ENCODE results near the gene ZBTB20.

Gene ZBTB20

GRCh38 chr3:114351123-114351821 is 795.8 kb downstream of the ZBTB20 start:
- DNase-seq, result no peak

- DNase-seq, result no peak
These were observed 796.4 kb downstream of the ZBTB20 start for GRCh38 chr3:114350690-114351089.

DNA sequence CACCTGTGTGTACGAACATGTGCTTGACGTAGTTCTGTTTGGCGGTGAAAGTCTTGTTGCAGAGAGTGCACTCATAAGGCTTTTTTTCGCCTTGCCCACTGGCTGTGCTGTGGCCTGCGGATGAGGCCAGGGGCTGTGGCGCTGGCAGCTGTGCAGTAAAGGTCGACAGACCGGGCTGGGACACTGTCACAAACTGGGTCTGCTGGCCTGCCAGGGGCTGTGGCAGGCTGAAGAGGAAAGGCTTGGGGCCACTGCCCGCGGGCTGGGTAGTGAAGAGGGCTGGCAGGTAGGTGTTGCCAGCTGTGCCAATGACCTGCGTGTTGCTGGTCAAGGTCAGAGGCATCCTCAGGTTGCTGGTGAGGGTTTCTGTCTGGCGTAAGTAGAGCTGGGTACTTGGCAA is 796.8 kb downstream of the ZBTB20 start:
- no peak for DNase-seq

GRCh38 chr3:114344492-114344891 is 802.6 kb downstream of the ZBTB20 start:
- DNase-seq, result no peak

DNA sequence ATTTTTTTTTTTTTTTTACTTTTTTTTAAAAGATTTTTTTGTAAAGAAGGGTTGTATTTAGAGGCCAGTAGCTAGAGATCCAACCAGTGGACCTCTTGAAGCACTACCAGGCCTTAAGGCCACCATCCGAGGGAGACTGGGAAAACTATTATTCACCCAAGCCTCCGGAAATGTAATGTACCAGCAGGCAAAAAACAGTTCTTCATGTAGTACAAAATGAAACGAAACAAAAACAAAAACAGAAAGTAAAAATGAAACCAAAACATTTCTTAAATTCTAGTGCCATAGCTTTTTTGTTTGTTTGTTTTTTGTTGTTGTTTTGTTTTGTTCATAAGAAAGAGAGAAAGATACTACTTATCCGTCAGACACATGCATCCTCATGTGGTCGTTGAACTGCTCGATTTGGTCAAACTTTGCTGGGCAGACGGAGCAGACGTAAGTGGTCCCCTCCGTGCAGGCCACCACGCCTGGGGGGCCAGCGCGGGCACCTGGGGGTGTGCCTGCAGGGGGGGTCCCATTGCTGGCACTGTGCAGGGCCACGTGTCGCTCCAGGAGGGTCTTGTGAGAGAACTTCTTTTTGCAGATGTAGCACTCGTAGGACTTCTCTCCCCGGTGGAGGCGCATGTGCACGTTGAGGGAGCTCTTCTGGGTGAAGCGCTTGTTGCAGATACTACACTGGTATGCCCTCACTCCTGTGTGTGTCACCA is 808.3 kb downstream of the ZBTB20 start:
- no peak for DNase-seq

DNA sequence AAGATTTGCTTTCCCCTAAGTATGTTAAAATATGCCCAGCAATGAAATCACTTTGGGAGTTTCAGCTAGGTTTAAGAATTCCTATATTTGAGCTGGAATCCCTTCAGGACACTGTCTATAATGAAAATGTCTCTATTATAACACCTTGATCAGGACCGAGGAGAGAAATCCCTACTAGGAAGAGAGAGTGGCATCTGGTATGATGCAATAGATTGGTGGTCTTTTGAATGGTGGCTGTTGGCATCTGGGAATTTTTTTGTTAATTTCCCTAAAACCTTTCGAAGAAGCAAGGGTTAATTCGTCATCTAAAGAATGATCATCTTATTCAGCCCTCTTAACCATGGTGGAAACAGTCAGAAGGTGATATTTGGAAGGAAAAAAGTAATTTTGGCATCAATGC is 810.2 kb downstream of the ZBTB20 start:
- no peak for DNase-seq

- DNase-seq, result no peak
These were observed 810.9 kb downstream of the ZBTB20 start for GRCh38 chr3:114336122-114336697.

- DNase-seq, result no peak
These were observed 813.2 kb downstream of the ZBTB20 start for GRCh38 chr3:114333923-114334240.

DNA sequence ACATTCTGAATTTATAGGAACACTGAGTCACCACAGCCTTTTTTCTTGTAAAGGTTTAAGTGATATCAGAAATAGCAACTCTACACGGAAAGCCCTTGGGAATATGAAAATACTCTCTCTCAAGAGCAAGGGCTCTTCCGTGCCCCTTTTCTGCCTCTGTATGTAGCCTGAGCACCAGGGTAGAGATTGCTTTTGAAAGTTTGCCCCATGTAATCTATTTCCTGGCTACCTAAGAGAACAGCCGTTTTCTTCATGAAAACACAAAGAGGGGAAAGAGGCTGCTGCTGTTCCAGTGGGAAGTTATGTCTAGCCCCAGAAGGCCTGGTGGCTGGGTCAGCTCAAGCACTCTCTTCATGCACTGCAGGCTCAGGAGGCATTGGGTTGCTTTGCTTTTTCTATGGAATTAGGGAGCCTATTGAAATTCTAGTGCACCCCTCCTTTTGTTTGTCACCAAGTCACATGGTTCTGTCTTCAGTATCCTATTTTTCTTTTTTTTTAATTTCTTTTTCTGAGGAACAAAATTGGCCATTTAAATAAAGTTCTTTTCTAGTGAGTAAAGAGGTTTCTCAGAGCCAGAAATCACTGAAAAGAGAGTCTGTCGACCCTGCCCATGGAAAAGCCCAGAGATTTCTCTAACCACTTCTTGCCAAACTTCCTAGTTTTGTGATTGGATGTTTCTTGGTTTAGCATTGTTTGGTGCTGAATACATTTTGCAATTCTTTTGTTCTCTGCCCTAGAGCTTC is 813.7 kb downstream of the ZBTB20 start:
- no peak for DNase-seq

- no peak for DNase-seq
These were observed 814.5 kb downstream of the ZBTB20 start for GRCh38 chr3:114332342-114333179.

DNA sequence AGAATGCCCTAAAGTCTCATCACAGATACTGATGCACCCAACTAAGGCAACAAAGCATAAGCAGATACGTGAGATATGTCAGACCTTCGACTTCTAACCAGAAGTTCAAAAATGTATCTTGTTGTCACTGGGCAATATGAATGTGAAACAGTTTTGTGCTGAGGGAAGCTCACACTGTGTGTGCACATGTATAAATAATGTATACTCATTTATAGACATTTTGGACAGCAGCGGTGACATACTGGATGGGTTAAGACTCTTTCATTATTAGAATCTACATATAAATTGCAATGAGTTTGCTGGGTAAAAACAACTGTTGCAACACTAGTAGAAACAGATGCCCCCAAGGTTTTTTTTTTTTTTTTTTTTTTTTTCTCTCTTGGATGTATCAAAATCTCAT is 815.4 kb downstream of the ZBTB20 start:
- DNase-seq, result no peak

GRCh38 chr3:114331007-114331406 is 816.1 kb downstream of the ZBTB20 start:
- no peak for DNase-seq

DNA sequence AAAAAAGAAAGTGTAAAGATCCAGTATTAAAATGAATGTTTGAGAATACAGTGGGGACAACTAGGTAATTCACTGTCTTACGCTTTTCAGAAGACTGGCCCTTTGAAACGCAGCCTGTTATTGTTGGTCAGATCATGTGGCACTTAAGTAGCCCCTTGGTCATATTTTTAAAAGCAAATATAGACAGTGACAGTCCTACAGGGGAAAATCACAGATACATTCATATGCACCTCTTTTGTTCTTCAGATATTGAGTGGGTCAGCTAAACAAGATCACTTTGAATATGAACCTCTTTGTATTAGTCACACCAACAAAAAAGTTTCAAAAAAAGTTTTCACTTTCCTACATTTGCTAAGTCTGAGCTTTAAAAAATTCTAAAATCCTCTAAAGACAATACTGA is 817.3 kb downstream of the ZBTB20 start:
- no peak for DNase-seq

GRCh38 chr3:114328345-114328744 is 818.7 kb downstream of the ZBTB20 start:
- no peak for DNase-seq

- DNase-seq, result no peak
These were observed 819.4 kb downstream of the ZBTB20 start for GRCh38 chr3:114327665-114328064.

DNA sequence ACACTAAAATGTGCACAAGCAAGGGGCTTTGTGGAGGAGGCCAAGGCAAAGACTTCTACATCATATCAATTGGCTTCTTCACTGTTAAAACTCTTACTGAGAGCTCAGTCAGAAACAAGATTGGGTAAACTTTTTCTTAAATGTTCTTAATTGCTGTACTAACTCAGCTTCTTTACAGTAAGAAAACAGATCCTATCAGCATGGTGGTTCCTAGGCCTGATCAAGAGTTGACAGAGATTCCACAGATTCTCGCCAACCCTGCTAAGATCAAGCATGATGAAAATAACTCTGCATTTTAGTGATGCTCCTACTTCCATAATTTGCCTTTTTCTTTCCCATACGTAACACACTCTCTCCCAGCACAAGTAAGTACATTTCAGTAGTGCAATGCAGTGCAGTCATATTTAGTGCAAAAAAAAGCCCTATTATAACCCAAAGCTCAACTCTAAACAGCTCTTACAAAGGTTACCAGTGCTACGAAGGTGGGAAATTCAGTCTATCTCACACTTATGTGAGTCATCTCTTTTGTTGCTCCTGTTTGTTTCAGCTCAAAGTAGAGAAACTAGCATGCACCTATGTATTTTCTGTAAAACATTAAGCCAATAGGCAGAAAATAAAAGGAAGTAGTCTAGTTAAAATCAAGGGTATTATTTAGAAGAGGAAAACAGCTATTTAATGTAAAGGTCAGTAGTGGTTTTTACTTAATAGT is 823.4 kb downstream of the ZBTB20 start:
- no peak for DNase-seq

GRCh38 chr3:114320246-114320645 is 826.8 kb downstream of the ZBTB20 start:
- DNase-seq, result no peak

DNA sequence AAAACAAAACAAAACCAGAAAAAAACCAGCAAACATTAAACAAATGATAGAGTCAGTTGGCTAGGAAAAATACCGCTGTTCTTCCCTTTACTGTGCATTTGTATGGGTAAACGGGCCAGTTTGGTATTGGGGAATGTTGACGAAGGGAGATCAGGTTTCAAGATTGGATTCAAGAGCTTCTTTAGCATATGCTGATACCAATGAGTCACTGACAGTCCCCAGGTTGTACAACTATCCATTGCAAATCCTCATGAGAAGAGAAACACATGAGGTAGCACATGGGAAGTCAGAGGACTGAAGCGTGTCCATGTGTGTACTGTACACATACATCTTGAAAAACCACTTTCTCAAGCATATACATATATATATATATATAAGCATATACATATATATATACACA is 827.6 kb downstream of the ZBTB20 start:
- DNase-seq, result no peak

DNA sequence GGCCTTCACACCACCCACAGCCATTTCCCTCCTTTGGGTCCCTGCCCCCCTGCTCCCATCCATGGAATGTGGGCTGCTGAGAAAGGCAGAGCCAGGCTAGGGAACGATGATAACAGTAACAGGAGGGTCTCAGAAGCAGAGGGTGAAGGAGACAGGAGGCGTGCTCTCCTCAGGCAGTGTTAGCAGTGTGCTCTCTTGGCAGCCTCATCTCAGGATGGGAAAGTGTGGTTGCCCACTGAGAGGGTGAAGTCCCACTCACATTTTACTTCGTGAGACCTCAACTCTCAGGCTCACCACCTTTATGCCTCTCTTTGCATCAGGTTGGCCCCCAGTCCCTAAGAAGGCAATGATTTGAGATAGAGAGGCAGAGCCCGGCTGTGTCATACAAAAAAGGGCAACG is 828.8 kb downstream of the ZBTB20 start:
- DNase-seq, result no peak

DNA sequence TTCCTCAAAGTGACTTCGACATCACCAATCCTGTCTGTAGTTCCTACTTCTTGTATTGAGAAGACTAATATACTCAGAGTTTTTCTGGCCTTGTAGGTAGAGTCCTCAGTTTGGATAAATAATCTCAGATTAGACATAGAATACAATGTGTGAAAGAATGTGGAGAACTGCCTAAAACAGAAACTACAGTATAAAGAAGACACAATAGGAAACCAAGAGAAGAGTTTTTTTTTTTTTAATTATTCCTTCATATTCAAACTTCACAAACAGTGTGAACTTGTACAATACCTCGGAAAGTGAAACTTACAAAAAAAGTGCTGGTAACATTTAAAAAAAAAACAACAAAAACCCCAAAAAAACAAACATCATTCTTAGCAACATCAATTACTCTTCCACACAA is 832.8 kb downstream of the ZBTB20 start:
- no peak for DNase-seq

GRCh38 chr3:114313426-114313825 is 833.7 kb downstream of the ZBTB20 start:
- no peak for DNase-seq

DNA sequence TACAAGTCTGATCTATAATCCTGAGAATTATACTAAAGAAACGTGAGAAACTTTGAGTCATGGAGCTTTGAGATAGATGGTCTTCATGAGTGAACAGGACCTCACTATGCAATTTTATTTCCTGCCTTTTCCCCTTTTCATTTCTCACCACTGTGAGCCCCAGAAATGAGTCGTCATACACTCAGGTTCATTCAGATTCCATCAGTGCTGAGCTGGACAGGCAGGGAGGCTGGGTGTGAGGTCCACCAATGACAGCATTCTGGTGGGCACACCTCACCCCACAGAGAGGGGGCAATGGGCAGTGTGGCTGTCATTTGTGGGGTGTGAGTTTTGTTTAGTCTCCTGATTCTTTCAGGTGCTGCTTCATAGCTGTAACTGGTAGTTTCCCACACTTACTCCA is 836.4 kb downstream of the ZBTB20 start:
- no peak for DNase-seq

All from KG1 (cell line).